Measurements from ENCODE around the gene TRPM3. TPM values are rescaled to one million over a fixed set of nuclear protein-coding genes. Genes with fewer than 3 reads are reported as not detected.
"Not testable (repeated sequence)": the region's sequence is repeated elsewhere in the genome, so short reads cannot be mapped to it uniquely, and the experiment has no call there.

TRPM3 gene
- total RNA-seq, 3 donors from 2014 or later: not detected

- ATAC-seq: no peak
- no peaks in the 10 kb centered on the region for H3K9me3 Mint-ChIP-seq
- no peaks in the 10 kb centered on the region for H3K36me3 Mint-ChIP-seq (ENCODE audit: insufficient read depth)
- H3K27me3 Mint-ChIP-seq (ENCODE audit: low read depth): peaks cover 9% of the 10 kb centered on the region
- no peak overlapping the region for H3K4me3 Mint-ChIP-seq
- DNase-seq: no peak
- no peaks in the 10 kb centered on the region for H3K4me1 Mint-ChIP-seq (ENCODE audit: low read depth)
Observed at GRCh38 chr9:70692431-70692830, 429.0 kb downstream of the TRPM3 start.

DNA sequence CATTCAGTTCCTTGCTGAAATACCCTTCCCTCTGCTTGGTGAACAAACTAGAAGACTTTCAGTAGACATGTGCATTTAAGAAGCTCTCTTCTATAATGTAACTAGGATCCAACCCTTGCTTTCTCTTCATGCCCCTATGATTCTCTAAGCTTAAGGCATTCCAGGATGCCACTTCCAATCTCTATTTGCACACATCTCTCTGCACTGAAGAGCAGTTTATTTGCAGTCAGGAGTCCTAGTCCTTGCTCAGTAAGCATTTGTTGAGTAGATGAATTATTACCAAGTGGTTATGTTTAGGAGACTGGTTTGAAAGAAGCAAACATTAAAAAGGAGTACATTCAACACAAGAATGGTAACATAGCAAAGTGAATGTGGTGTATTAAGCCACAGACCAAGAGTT, 432.7 kb downstream of the TRPM3 start:
- Mint-ChIP-seq H3K4me3 (no peak overlapping the region), H3K36me3 (ENCODE audit: insufficient read depth) (no peaks in the 10 kb centered on the region), H3K4me1 (ENCODE audit: low read depth) (no peaks in the 10 kb centered on the region), H3K27me3 (ENCODE audit: low read depth) (peaks cover 9% of the 10 kb centered on the region), H3K9me3 (no peaks in the 10 kb centered on the region)
- DNase-seq: no peak
- ATAC-seq: no peak

GRCh38 chr9:70683841-70684240, 437.6 kb downstream of the TRPM3 start:
- no peak for DNase-seq
- H3K4me3 Mint-ChIP-seq: no peak overlapping the region
- no peaks in the 10 kb centered on the region for H3K36me3 Mint-ChIP-seq (ENCODE audit: insufficient read depth)
- ATAC-seq: no peak
- no peaks in the 10 kb centered on the region for H3K4me1 Mint-ChIP-seq (ENCODE audit: low read depth)
- H3K9me3 Mint-ChIP-seq: no peaks in the 10 kb centered on the region
- H3K27me3 Mint-ChIP-seq (ENCODE audit: low read depth): peaks cover 6% of the 10 kb centered on the region

GRCh38 chr9:70682298-70682697, 439.1 kb downstream of the TRPM3 start:
- no peaks in the 10 kb centered on the region for H3K27me3 Mint-ChIP-seq (ENCODE audit: low read depth)
- no peaks in the 10 kb centered on the region for H3K4me1 Mint-ChIP-seq (ENCODE audit: low read depth)
- no peaks in the 10 kb centered on the region for H3K9me3 Mint-ChIP-seq
- no peak for DNase-seq
- no peak overlapping the region for H3K4me3 Mint-ChIP-seq
- no peaks in the 10 kb centered on the region for H3K36me3 Mint-ChIP-seq (ENCODE audit: insufficient read depth)
- no peak for ATAC-seq

- ATAC-seq: no peak
- Mint-ChIP-seq H3K27me3 (ENCODE audit: low read depth) (no peaks in the 10 kb centered on the region), H3K4me1 (ENCODE audit: low read depth) (no peaks in the 10 kb centered on the region), H3K9me3 (no peaks in the 10 kb centered on the region), H3K4me3 (no peak overlapping the region), H3K36me3 (ENCODE audit: insufficient read depth) (no peaks in the 10 kb centered on the region)
- no peak for DNase-seq
Observed at GRCh38 chr9:70679845-70680244, 441.6 kb downstream of the TRPM3 start.

- DNase-seq (no peak), ATAC-seq (no peak)
- Mint-ChIP-seq H3K4me1 (ENCODE audit: low read depth) (no peaks in the 10 kb centered on the region), H3K4me3 (no peak overlapping the region), H3K27me3 (ENCODE audit: low read depth) (no peaks in the 10 kb centered on the region), H3K9me3 (no peaks in the 10 kb centered on the region), H3K36me3 (ENCODE audit: insufficient read depth) (no peaks in the 10 kb centered on the region)
Observed at GRCh38 chr9:70678153-70678552, 443.3 kb downstream of the TRPM3 start.

GRCh38 chr9:70677055-70677735, 444.2 kb downstream of the TRPM3 start:
- no peak for DNase-seq
- Mint-ChIP-seq H3K27me3 (ENCODE audit: low read depth) (peaks cover 2% of the 10 kb centered on the region), H3K9me3 (no peaks in the 10 kb centered on the region), H3K4me3 (no peak overlapping the region), H3K4me1 (ENCODE audit: low read depth) (no peaks in the 10 kb centered on the region), H3K36me3 (ENCODE audit: insufficient read depth) (no peaks in the 10 kb centered on the region)
- ATAC-seq: no peak

GRCh38 chr9:70675868-70676370, 445.5 kb downstream of the TRPM3 start:
- no peak for DNase-seq
- H3K4me1 Mint-ChIP-seq (ENCODE audit: low read depth): no peaks in the 10 kb centered on the region
- peaks cover 2% of the 10 kb centered on the region for H3K27me3 Mint-ChIP-seq (ENCODE audit: low read depth)
- no peaks in the 10 kb centered on the region for H3K9me3 Mint-ChIP-seq
- no peaks in the 10 kb centered on the region for H3K36me3 Mint-ChIP-seq (ENCODE audit: insufficient read depth)
- H3K4me3 Mint-ChIP-seq: no peak overlapping the region
- ATAC-seq: no peak

DNA sequence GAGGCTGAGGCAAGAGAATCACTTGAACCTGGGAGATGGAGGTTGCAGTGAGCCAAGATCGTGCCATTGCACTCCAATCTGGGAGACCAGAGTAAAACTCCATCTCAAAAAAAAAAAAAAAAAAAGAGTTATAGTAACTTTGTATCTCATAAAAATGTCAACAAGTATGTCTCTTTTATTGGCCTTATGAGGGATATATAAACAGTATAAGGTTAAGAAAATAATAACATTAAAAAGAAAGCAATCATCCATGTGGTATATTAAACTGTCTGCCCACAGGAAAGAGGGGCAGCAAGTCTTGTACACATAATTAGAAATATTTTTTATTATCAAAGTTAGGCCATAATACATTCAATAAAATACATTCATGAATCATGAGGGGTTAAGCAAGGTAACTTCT, 447.6 kb downstream of the TRPM3 start:
- Mint-ChIP-seq H3K4me1 (ENCODE audit: low read depth) (no peaks in the 10 kb centered on the region), H3K36me3 (ENCODE audit: insufficient read depth) (no peaks in the 10 kb centered on the region), H3K27me3 (ENCODE audit: low read depth) (peaks cover 2% of the 10 kb centered on the region), H3K9me3 (no peaks in the 10 kb centered on the region), H3K4me3 (no peak overlapping the region)
- ATAC-seq (no peak), DNase-seq (no peak)

DNA sequence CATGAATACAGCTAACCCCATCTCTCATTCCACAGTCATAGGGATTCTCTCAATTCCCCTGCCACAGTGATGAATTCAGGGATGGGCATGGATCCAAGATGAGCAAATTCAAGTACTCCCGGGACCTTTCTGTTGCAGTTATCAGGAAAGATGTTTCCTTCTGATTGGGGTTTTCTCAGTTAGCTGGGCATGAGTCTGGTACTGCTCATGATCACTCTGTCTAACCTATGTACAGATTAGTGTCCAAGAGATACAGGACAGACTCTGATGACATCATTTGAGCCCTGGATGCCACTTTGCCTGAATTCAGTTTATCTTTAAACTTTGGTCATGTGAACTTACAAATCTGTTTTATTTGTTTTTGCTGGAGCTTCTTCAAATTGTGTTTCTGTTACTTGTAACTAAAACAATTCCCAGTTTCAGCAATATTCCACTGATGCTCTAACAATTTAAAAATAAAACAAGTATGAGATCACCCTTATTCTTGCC, 449.2 kb downstream of the TRPM3 start:
- Mint-ChIP-seq H3K4me1 (ENCODE audit: low read depth) (no peaks in the 10 kb centered on the region), H3K4me3 (no peak overlapping the region), H3K27me3 (ENCODE audit: low read depth) (peaks cover 2% of the 10 kb centered on the region), H3K9me3 (no peaks in the 10 kb centered on the region), H3K36me3 (ENCODE audit: insufficient read depth) (no peaks in the 10 kb centered on the region)
- no peak for ATAC-seq
- no peak for DNase-seq

- Mint-ChIP-seq H3K9me3 (no peaks in the 10 kb centered on the region), H3K4me3 (no peak overlapping the region), H3K36me3 (ENCODE audit: insufficient read depth) (no peaks in the 10 kb centered on the region)
Observed at GRCh38 chr9:70668751-70669150, 452.7 kb downstream of the TRPM3 start.

DNA sequence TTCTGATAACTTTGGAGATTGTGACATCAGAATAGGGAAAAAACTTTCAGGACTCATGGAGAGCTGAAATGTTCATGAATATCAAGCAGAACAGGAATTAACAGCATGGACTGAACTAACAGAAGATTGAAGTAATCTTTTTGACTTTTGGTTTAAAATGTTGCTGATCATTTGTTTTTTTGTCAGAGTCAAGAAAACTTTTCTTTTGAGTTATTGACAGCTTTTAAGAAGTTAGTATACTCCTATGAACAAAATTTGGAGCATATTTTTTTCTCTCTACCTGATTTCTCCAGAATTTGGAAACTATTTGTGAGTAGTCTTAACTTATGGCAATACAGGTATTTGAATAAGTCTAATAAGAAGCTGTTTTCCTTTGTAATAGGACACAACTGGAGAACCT, 462.7 kb downstream of the TRPM3 start:
- Mint-ChIP-seq H3K9me3 (peaks cover 12% of the 10 kb centered on the region), H3K36me3 (ENCODE audit: insufficient read depth) (no peaks in the 10 kb centered on the region), H3K27me3 (ENCODE audit: low read depth) (peaks cover 2% of the 10 kb centered on the region), H3K4me3 (no peak overlapping the region), H3K4me1 (ENCODE audit: low read depth) (no peaks in the 10 kb centered on the region)
- DNase-seq (no peak), ATAC-seq (no peak)

More at GRCh38 chr9:70668751-70669150, 452.7 kb downstream of the TRPM3 start:
- H3K27me3 Mint-ChIP-seq (ENCODE audit: low read depth): peaks cover 2% of the 10 kb centered on the region
- ATAC-seq (no peak), DNase-seq (no peak)
- H3K4me1 Mint-ChIP-seq (ENCODE audit: low read depth): peaks cover 23% of the 10 kb centered on the region

GRCh38 chr9:70656281-70656680, 465.1 kb downstream of the TRPM3 start:
- Mint-ChIP-seq H3K9me3 (peaks cover 12% of the 10 kb centered on the region), H3K4me1 (ENCODE audit: low read depth) (no peaks in the 10 kb centered on the region), H3K4me3 (no peak overlapping the region), H3K36me3 (ENCODE audit: insufficient read depth) (no peaks in the 10 kb centered on the region), H3K27me3 (ENCODE audit: low read depth) (peaks cover 2% of the 10 kb centered on the region)
- DNase-seq (no peak), ATAC-seq (no peak)

GRCh38 chr9:70654144-70654543, 467.3 kb downstream of the TRPM3 start:
- peaks cover 12% of the 10 kb centered on the region for H3K9me3 Mint-ChIP-seq
- H3K27me3 Mint-ChIP-seq (ENCODE audit: low read depth): peaks cover 2% of the 10 kb centered on the region
- H3K36me3 Mint-ChIP-seq (ENCODE audit: insufficient read depth): no peaks in the 10 kb centered on the region
- ATAC-seq (no peak), DNase-seq (no peak)
- H3K4me1 Mint-ChIP-seq (ENCODE audit: low read depth): no peaks in the 10 kb centered on the region
- no peak overlapping the region for H3K4me3 Mint-ChIP-seq

DNA sequence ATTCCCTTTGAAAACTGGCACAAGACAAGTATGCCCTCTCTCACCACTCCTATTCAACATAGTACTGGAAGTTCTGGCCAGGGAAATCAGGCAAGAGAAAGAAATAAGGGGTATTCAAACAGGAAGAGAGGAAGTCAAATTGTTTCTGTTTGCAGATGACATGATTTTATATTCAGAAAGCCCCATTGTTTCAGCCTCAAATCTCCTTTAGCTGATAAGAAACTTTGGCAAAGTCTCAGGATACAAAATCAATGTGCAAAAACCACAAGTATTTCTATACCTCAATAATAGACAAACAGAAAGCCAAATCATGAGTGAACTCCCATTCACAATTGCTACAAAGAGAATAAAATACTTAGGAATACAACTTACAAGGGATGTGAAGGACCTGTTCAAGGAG, 476.8 kb downstream of the TRPM3 start:
- not testable (repeated sequence) for H3K9me3 Mint-ChIP-seq; DNase-seq; H3K4me3 Mint-ChIP-seq; H3K36me3 Mint-ChIP-seq (ENCODE audit: insufficient read depth); H3K4me1 Mint-ChIP-seq (ENCODE audit: low read depth); ATAC-seq
- peaks cover 22% of the 10 kb centered on the region for H3K27me3 Mint-ChIP-seq (ENCODE audit: low read depth)
